Keratinocyte (primary cell): ENCODE data around the gene ADPRS.

Experiments used
- CTCF ChIP-seq, 3 experiments: IDR thresholded peaks in 1 of 3; conservative IDR thresholded peaks in 1 of 3; optimal IDR thresholded peaks in 1 of 3; 2 replicates in 2 of 3; 3 replicates in 1 of 3; pipeline versions ENCODE3 to v1.5.1; 2011; ENCODE audit warnings: low read length in 3 of 3, mild to moderate bottlenecking in 3 of 3, moderate library complexity in 2 of 3, control low read depth in 1 of 3, inconsistent platforms in 1 of 3; ENCODE audit not compliant: insufficient read depth in 2 of 3; ENCODE audit errors: extremely low read depth in 1 of 3
- EZH2 ChIP-seq: IDR thresholded peaks from one replicate; pipeline ENCODE4 v1.6.1; 2012; ENCODE audit warnings: inconsistent platforms, mild to moderate bottlenecking, low read length, moderate library complexity

GRCh38 chr1:36111151-36111550, 22.5 kb downstream of the ADPRS start:
- TF ChIP-seq CTCF (optimal IDR thresholded peaks at IDR 0.05 in 1 of 3, IDR thresholded peaks at IDR 0.05 in 1 of 3, conservative IDR thresholded peaks at IDR 0.05 in 1 of 3; ENCODE audit: extremely low read depth in 1 of 3, insufficient read depth in 2 of 3, low read length in 3 of 3): no peak
- no peak for TF ChIP-seq EZH2
